GM19463 (cell line): ENCODE results near the gene NCAPD3.
"Not testable (repeated sequence)": the region's sequence is repeated elsewhere in the genome, so short reads cannot be mapped to it uniquely, and the experiment has no call there.

ENCODE experiments used
- ATAC-seq: cut with Tn5 transposase; IDR thresholded peaks from one replicate; pipeline ENCODE4 v1.9.1; 2021; ENCODE audit warnings: mild to moderate bottlenecking, moderate library complexity; ENCODE audit not compliant: unreplicated experiment

Gene NCAPD3

DNA sequence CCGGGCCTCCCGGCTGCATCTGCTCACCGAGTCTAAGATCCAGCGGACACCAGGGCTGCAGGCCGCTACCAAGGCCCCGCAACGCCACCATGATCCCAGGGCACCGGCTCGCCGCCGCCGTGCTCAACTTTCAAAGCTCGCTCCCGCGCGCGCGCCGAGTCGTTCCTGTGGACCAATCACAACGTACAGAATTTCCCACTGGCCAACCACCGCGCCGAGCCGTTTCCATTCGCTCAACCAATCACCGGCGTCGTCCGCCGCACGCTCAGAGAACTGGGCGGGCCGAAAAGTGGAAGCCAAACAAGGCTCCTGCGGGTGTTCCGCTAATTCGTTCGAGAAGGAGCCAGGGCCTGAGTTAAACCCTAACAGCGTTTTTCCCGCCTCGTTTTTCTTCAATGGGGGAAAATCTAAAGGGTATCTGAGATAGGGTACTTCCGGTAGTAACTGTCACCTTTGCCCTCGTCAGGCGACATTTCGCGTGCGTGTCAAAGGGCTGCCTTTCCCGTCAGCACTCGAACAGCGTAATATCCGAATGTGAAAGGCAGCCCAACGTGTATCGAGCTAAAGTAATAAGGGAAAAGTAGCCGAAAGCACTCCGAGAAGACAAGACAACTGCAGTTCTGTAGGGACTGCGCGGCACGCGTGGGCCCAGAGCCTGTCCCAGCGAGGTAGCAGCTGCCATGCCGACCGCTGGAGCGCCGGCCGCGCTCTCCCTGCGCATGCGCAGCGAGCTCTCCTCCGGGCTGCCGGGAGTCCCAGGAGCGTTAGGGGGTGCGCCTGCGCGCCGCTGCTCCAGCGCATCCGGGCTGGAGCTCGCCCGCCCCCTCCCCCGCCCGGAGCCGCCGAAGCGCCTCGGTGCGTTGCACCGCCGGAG, at the start of gene NCAPD3, which contains the start of gene VPS26B:
NCAPD3 (minus strand) TSS at position 132 of the 874 bp plus-strand sequence; CDS start at position 91, 41 bp downstream.
VPS26B (plus strand) TSS at position 836 of the 874 bp plus-strand sequence. CDS start 452 bp downstream, outside the sequence.
- peak; percentile 69 for ATAC-seq

- ATAC-seq = no peak
These were observed 49.5 kb upstream of the NCAPD3 start for GRCh38 chr11:134273317-134273712.

DNA sequence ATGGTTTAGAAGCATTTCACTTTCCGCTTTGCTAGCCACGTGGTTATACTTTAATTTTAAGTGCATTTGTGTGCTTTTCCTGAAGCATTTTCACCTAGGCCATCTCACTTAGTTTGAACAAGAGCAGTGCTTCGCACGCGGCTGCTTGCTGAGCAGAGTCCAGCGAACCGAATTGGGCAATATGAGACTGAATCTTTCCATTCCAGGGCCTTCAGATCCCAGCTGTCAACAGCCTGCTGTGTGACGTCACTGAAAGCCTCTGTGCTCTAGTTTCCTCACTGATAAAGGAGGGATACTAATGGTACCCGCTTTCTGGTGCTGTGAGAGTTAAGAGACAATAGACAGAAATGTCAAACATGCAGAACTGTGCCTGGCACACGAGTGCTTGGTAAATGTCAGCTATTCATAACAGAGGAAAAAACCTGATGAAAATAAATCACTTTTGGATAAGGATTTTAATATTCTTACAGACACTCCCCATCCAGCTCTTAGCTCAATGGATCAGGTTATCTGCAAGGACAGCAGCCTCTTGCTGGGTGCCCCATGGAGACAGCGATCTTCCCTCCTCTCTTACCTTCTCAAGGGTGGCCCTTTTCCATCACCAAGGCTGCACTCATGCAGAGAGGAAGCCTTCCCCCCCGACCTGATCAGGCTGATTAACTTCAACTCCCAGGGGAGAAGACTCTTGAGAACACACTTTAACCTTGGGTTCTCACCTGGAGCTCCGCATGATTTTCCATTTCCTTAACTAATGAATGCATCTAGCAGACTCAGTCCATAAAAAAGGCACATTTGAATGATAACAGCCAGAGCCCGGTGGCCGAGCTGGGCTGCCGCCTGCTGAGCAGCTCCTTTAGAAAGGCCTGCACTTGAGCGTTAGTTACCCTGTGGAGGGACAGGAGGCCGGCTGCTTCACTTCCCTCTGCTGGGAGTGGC, 48.9 kb upstream of the NCAPD3 start:
- no peak for ATAC-seq

GRCh38 chr11:134271978-134272377, 48.2 kb upstream of the NCAPD3 start:
- ATAC-seq = no peak

DNA sequence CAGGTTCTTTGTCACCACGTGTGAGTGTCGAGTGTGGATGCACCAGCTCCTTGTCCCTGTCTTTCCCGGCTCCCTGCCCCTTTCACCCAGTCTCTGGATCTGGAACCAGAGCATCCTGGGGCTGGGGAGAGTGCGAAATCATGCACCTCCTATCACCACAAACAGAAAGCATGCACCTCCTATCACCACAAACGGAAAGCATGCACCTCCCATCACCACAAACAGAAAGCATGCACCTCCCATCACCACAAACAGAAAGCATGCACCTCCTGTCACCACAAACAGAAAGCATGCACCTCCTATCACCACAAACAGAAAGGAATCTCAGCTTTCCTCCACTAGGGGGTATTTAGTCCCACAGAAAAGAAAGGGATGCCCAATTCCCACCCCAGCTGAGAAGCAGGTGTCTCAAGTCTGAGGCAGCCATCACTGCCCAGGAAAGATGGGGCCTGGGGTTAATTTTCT, 46.5 kb upstream of the NCAPD3 start:
- no peak for ATAC-seq

- no peak for ATAC-seq
These were observed 44.2 kb upstream of the NCAPD3 start for GRCh38 chr11:134267966-134268365.

DNA sequence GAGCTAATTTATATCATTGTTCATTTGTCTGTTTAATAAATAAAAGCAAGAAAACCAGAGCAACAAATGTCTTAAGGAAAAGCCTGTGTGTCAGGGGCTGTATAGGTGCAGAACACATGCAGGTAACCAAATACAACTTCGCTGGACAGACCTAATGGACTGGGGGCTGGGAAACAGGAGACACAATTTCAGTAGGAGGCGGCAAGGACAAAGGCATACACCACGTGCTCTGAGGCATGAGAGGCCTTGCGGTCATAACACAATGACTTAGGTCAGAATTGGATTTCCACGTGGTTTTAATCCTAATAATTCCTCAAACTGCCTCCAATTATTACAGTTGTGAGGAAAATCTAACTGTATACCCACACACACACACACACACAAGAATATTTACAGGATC, 43.7 kb upstream of the NCAPD3 start:
- no peak for ATAC-seq

DNA sequence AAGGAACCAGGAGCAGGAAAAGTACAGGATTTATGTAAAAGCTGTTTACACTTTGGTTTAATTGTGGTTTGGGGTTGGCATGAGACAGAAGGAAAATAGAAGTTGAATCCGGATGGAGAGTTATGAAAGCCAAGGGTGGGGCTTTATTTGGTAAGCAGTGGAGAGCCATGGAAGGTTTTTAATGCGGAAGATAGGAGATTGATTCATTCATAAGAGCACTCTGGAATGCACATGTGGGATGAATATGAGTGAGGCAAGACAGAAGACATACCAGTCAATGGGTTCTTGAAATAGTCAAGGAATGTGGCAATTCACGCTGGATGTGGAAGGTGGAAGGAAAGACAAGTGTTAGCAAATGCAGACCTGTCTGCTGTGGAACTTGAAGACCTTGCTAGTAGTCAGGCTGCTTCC, 43.1 kb upstream of the NCAPD3 start:
- no peak for ATAC-seq

GRCh38 chr11:134266440-134266839, 42.7 kb upstream of the NCAPD3 start:
- no peak for ATAC-seq

- ATAC-seq = no peak
These were observed 41.4 kb upstream of the NCAPD3 start for GRCh38 chr11:134264966-134265764.

GRCh38 chr11:134261626-134262488, 38.1 kb upstream of the NCAPD3 start:
- no peak for ATAC-seq

- ATAC-seq = no peak
These were observed 37.2 kb upstream of the NCAPD3 start for GRCh38 chr11:134260983-134261382.

- ATAC-seq = no peak
These were observed 36.7 kb upstream of the NCAPD3 start for GRCh38 chr11:134260503-134260902.

- no peak for ATAC-seq
These were observed 34.8 kb upstream of the NCAPD3 start for GRCh38 chr11:134258577-134258976.

GRCh38 chr11:134257101-134257500, 33.3 kb upstream of the NCAPD3 start:
- ATAC-seq = no peak

GRCh38 chr11:134255184-134255561, 31.4 kb upstream of the NCAPD3 start:
- not testable (repeated sequence) for ATAC-seq

GRCh38 chr11:134254433-134255183, 30.8 kb upstream of the NCAPD3 start:
- ATAC-seq = no peak

DNA sequence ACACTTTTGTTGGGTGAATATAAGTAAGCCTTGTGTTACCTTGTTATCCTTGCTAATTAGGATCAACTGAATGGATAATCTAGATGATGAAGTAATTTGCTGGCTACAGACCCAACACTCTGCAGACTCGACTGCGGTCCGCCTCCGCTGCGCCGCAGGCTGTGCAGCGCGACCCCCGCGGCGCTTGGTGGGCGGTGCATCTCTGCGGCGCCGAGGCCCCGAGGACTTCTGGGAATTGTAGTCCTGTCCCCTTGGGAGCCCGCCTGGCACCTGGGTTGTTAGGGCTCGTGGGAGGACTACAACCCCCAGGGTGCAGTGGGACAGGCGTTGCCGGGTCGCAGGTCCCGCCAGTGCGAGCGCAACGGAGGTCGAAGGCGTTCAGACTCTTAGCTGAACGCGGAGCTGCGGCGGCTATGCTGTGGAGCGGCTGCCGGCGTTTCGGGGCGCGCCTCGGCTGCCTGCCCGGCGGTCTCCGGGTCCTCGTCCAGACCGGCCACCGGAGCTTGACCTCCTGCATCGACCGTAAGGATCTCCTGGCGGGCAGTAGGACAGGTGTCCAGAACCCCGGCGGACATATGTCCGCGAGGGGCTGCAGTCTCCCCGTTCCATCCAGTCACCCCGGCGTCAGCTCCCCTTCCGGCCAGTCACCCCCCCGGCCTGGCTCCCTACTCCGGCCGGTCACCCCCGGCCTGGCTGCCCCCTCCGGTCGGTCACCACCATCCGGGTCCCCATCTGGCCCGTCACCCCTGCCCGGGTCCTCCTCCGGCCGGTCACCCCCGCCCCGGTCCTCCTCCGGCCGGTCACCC, 29.6 kb upstream of the NCAPD3 start, which contains the start of the genes ACAD8 and THYN1:
ACAD8 (plus strand) TSS at position 381 of the 806 bp plus-strand sequence; CDS start at position 414, 33 bp downstream.
THYN1 (minus strand) TSS at position 165 of the 806 bp plus-strand sequence. CDS start 470 bp downstream, outside the sequence.
- peak; percentile 98 for ATAC-seq
